WTC11 (cell line): ENCODE results near the gene ARHGAP4. TPM values are rescaled to one million over a fixed set of nuclear protein-coding genes. Genes with fewer than 3 reads are reported as not detected.

ENCODE experiments used
- ATAC-seq: fragments of 200-7000 bp; cut with Tn5 transposase; 2 replicates; pipeline ENCODE4 v1.10.0; 2021; ENCODE audit warnings: mild to moderate bottlenecking, moderate library complexity
- CTCF ChIA-PET: fragments of 300-600 bp; sonication (Branson Sonifier 250); formaldehyde crosslinking; loops from one replicate; lab custom pipeline; 2021; ENCODE audit warnings: antibody characterized with exemption; lab: Charles Lee
- POLR2A ChIA-PET: fragments of 350-600 bp; sonication (Branson Sonifier 250); formaldehyde crosslinking; loops from one replicate; lab custom pipeline; 2021; ENCODE audit warnings: antibody characterized with exemption; lab: Charles Lee
- DNase-seq: peaks from one replicate; pipeline ENCODE4 v3.0.0; 2021; ENCODE audit warnings: low spot score
- H3K27ac Mint-ChIP-seq: 2 replicates; pipeline ENCODE4 v1.8.0; 2021; ENCODE audit warnings: mixed read lengths
- H3K27me3 Mint-ChIP-seq: 2 replicates; pipeline ENCODE4 v1.8.0; 2021; ENCODE audit warnings: low read depth, mild to moderate bottlenecking, moderate library complexity, mixed read lengths
- H3K36me3 Mint-ChIP-seq: 2 replicates; pipeline ENCODE4 v1.8.0; 2021; ENCODE audit warnings: mixed read lengths
- H3K4me1 Mint-ChIP-seq: 2 replicates; pipeline ENCODE4 v1.8.0; 2022; ENCODE audit warnings: mixed read lengths
- H3K4me3 Mint-ChIP-seq: 2 replicates; pipeline ENCODE4 v1.8.0; 2021; ENCODE audit warnings: mild to moderate bottlenecking, moderate library complexity, mixed read lengths
- H3K9me3 Mint-ChIP-seq: 2 replicates; pipeline ENCODE4 v1.8.0; 2021; ENCODE audit warnings: mixed read lengths
- CBFB ChIP-seq: sonication (generic); formaldehyde crosslinking; IDR thresholded peaks from 2 replicates; pipeline ENCODE4 v1.8.1; 2022; ENCODE audit warnings: mild to moderate bottlenecking, low read depth, missing genetic modification reagents
- CDX4 ChIP-seq: fragments of 250-450 bp; sonication (Bioruptor Pico); IDR thresholded peaks from 2 replicates; pipeline ENCODE4 v1.9.0; 2021; ENCODE audit warnings: moderate library complexity, mild to moderate bottlenecking, inconsistent platforms, borderline replicate concordance
- CTCF ChIP-seq: fragments of 200-600 bp; IDR thresholded peaks from 2 replicates; pipeline ENCODE4 v1.8.0; 2022; ENCODE audit warnings: antibody characterized with exemption
- E2F4 ChIP-seq: sonication (generic); formaldehyde crosslinking; IDR thresholded peaks from 2 replicates; pipeline ENCODE4 v1.8.1; 2022; ENCODE audit warnings: low read depth, mild to moderate bottlenecking, moderate library complexity, missing genetic modification reagents, borderline replicate concordance
- FOXK1 ChIP-seq: sonication (generic); formaldehyde crosslinking; IDR thresholded peaks from 2 replicates; pipeline ENCODE4 v1.8.0; 2022; ENCODE audit warnings: mild to moderate bottlenecking, moderate library complexity, missing genetic modification reagents
- FOXP1 ChIP-seq: sonication (generic); formaldehyde crosslinking; IDR thresholded peaks from 2 replicates; pipeline ENCODE4 v1.8.0; 2022; ENCODE audit warnings: missing genetic modification reagents, mild to moderate bottlenecking, moderate library complexity, borderline replicate concordance
- FOXP4 ChIP-seq: sonication (generic); formaldehyde crosslinking; IDR thresholded peaks from 2 replicates; pipeline ENCODE4 v1.8.0; 2022; ENCODE audit warnings: mild to moderate bottlenecking, missing genetic modification reagents
- IRF1 ChIP-seq: sonication (generic); formaldehyde crosslinking; IDR thresholded peaks from 2 replicates; pipeline ENCODE4 v1.8.0; 2023; ENCODE audit warnings: missing genetic modification reagents
- MAX ChIP-seq: sonication (generic); formaldehyde crosslinking; IDR thresholded peaks from 2 replicates; pipeline ENCODE4 v1.8.0; 2022; ENCODE audit warnings: mild to moderate bottlenecking, missing genetic modification reagents
- MLX ChIP-seq: sonication (generic); formaldehyde crosslinking; IDR thresholded peaks from 2 replicates; pipeline ENCODE4 v1.8.1; 2023; ENCODE audit warnings: mild to moderate bottlenecking, missing genetic modification reagents, moderate library complexity
- MXD4 ChIP-seq: fragments of 250-450 bp; sonication (Bioruptor Pico); IDR thresholded peaks from 2 replicates; pipeline ENCODE4 v1.8.0; 2021; ENCODE audit warnings: mild to moderate bottlenecking, moderate library complexity, borderline replicate concordance
- NR1H2 ChIP-seq: sonication (generic); formaldehyde crosslinking; IDR thresholded peaks from 2 replicates; pipeline ENCODE4 v1.9.0; 2021; ENCODE audit warnings: mild to moderate bottlenecking, moderate library complexity, missing genetic modification reagents
- NR2C2 ChIP-seq: sonication (generic); formaldehyde crosslinking; IDR thresholded peaks from 2 replicates; pipeline ENCODE4 v1.8.0; 2022; ENCODE audit warnings: mild to moderate bottlenecking, missing genetic modification reagents
- OVOL2 ChIP-seq: fragments of 250-450 bp; sonication (Bioruptor Pico); IDR thresholded peaks from 2 replicates; pipeline ENCODE4 v1.9.0; 2021; ENCODE audit warnings: mild to moderate bottlenecking, borderline replicate concordance
- PRRX2 ChIP-seq: fragments of 250-450 bp; sonication (Bioruptor Pico); IDR thresholded peaks from 2 replicates; pipeline ENCODE4 v1.8.0; 2021; ENCODE audit warnings: mild to moderate bottlenecking
- SOX15 ChIP-seq: fragments of 250-450 bp; sonication (Bioruptor Pico); IDR thresholded peaks from 2 replicates; pipeline ENCODE4 v1.9.0; 2021; ENCODE audit warnings: mild to moderate bottlenecking
- SP1 ChIP-seq: sonication (generic); formaldehyde crosslinking; conservative IDR thresholded peaks from 2 replicates; pipeline ENCODE4 v1.8.1; 2022; ENCODE audit warnings: missing genetic modification reagents
- TP53 ChIP-seq: sonication (generic); formaldehyde crosslinking; IDR thresholded peaks from 2 replicates; pipeline ENCODE4 v1.8.1; 2023; ENCODE audit warnings: mild to moderate bottlenecking, missing genetic modification reagents
- USF1 ChIP-seq: sonication (generic); formaldehyde crosslinking; IDR thresholded peaks from 2 replicates; pipeline ENCODE4 v1.8.0; 2022; ENCODE audit warnings: mild to moderate bottlenecking, missing genetic modification reagents
- ZBTB21 ChIP-seq: sonication (generic); formaldehyde crosslinking; IDR thresholded peaks from 2 replicates; pipeline ENCODE4 v1.8.1; 2023; ENCODE audit warnings: mild to moderate bottlenecking, missing genetic modification reagents, borderline replicate concordance
- ZBTB43 ChIP-seq: sonication (generic); formaldehyde crosslinking; IDR thresholded peaks from 2 replicates; pipeline ENCODE4 v1.8.1; 2023; ENCODE audit warnings: mild to moderate bottlenecking, missing genetic modification reagents
- ZNF138 ChIP-seq: sonication (generic); formaldehyde crosslinking; conservative IDR thresholded peaks from 2 replicates; pipeline ENCODE4 v1.8.1; 2022; ENCODE audit warnings: mild to moderate bottlenecking, moderate library complexity, missing genetic modification reagents
- ZNF232 ChIP-seq: sonication (generic); formaldehyde crosslinking; IDR thresholded peaks from 2 replicates; pipeline ENCODE4 v1.8.0; 2022; ENCODE audit warnings: mild to moderate bottlenecking, missing genetic modification reagents
- ZNF416 ChIP-seq: fragments of 250-450 bp; sonication (Bioruptor Pico); IDR thresholded peaks from 2 replicates; pipeline ENCODE4 v1.9.0; 2021; ENCODE audit warnings: mild to moderate bottlenecking, inconsistent platforms
- ZNF423 ChIP-seq: fragments of 250-450 bp; sonication (Bioruptor Pico); IDR thresholded peaks from 2 replicates; pipeline ENCODE4 v2.1.2; 2022; ENCODE audit warnings: mild to moderate bottlenecking, moderate library complexity
- total RNA-seq: library from RNA; stranded (reverse); gene quantifications from 3 replicates; pipeline ENCODE4 v1.2.3, GENCODE V29; 2021

The ARHGAP4 gene
- total RNA-seq, 1 experiment from 2014 or later, result 52.1 TPM

GRCh38 chrX:153932220-153932915 is 6.3 kb upstream of the ARHGAP4 start:
- peak overlapping the region; percentile 30; the same call in 1 of the 2 replicates for H3K4me3 Mint-ChIP-seq

GRCh38 chrX:153931748-153932147 is 5.7 kb upstream of the ARHGAP4 start:
- Mint-ChIP-seq H3K4me3 (no peak overlapping the region), H3K27ac (no peak overlapping the region)
- TF ChIP-seq CBFB (CRISPR knock-in tag), result no peak
- TF ChIP-seq NR1H2, result no peak
- no peak for TF ChIP-seq ZBTB43 (CRISPR knock-in tag)
- no peak for TF ChIP-seq SOX15
- TF ChIP-seq OVOL2 (CRISPR knock-in tag), result no peak
- no peak for TF ChIP-seq E2F4 (CRISPR knock-in tag)
- TF ChIP-seq USF1 (CRISPR knock-in tag), result no peak
- TF ChIP-seq MAX (CRISPR knock-in tag), result no peak
- no peak for TF ChIP-seq IRF1
- no peak for TF ChIP-seq ZNF138
- no peak for TF ChIP-seq CDX4
- no peak for TF ChIP-seq FOXK1 (CRISPR knock-in tag)

More at GRCh38 chrX:153932220-153932915, 6.3 kb upstream of the ARHGAP4 start:
- DNase-seq, result no peak
- Mint-ChIP-seq H3K27ac (no peak overlapping the region), H3K36me3 (peaks cover 6% of the 10 kb centered on the region), H3K9me3 (no peaks in the 10 kb centered on the region)
- ATAC-seq, result no peak
- CTCF ChIA-PET, result interaction anchor here (1.4 kb wide), 1 partner anchor 15 kb away, joined by 4 read pairs; no protein-coding TSS in a partner anchor
- TF ChIP-seq NR2C2 (no peak), SP1 (no peak), ZNF232 (CRISPR knock-in tag) (no peak), MLX (no peak), FOXP1 (CRISPR knock-in tag) (no peak), MXD4 (CRISPR knock-in tag) (no peak), ZBTB21 (CRISPR knock-in tag) (no peak), PRRX2 (CRISPR knock-in tag) (no peak), FOXP4 (no peak), TP53 (CRISPR knock-in tag) (no peak), ZNF423 (CRISPR knock-in tag) (no peak), CTCF (no peak), ZNF416 (CRISPR knock-in tag) (no peak)
- TF ChIP-seq, all 79 proteins: peak for 0
- no peaks in the 10 kb centered on the region for H3K27me3 Mint-ChIP-seq
- POLR2A ChIA-PET, result no interaction called here
- peaks cover 14% of the 10 kb centered on the region for H3K4me1 Mint-ChIP-seq

More at GRCh38 chrX:153931748-153932147, 5.7 kb upstream of the ARHGAP4 start:
- no peaks in the 10 kb centered on the region for H3K27me3 Mint-ChIP-seq
- POLR2A ChIA-PET, result no interaction called here
- no peak for ATAC-seq
- H3K9me3 Mint-ChIP-seq, result no peaks in the 10 kb centered on the region
- peaks cover 6% of the 10 kb centered on the region for H3K36me3 Mint-ChIP-seq
- peaks cover 14% of the 10 kb centered on the region for H3K4me1 Mint-ChIP-seq
- no peak for DNase-seq
- CTCF ChIA-PET, result no interaction called here
